ENCODE data around the gene HOXD12.

HOXD12 gene

DNA sequence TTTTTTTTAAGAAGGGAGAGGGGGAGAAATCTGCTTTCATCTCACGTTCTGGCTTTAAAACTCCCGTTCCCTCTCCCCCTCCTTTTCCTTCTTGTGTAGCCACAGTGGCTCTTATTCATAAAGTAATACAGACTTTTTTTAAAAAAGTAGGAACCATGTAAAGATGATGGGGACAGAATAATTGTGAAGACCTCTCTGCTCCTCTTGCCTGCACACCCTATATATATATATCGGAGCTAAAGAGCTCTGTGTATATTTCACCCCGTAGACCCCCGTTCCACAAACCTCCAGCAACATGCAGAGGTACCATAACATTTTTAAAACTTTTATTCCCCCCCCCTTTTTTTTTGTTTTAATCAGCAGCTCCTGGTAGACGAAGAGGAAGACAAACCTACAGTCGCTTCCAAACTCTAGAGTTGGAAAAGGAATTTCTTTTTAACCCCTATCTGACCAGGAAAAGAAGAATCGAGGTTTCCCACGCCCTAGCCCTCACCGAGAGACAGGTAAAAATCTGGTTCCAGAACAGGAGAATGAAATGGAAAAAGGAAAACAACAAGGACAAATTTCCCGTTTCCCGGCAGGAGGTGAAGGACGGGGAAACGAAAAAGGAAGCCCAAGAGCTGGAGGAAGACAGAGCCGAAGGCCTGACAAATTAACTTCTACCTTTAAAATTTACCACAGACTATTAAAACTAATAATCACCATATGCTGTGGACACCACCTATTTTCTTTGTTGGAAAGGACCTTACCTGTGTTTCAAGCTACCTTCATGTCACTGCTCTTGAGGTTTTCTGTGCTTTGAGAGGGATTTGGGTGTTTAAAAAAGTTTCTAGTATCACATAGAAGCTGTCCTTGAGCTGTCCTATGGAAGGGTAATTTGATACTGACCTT, 31.6 kb downstream of the HOXD12 start:
- H3K27me3 ChIP-seq (ENCODE audit: insufficient read depth, low read depth) = no peaks in the 10 kb centered on the region
- no peak overlapping the region for H3K9ac ChIP-seq
- H3K4me1 ChIP-seq (ENCODE audit: low read depth, poor library complexity, severe bottlenecking) = peaks cover 12% of the 10 kb centered on the region
- H3K36me3 ChIP-seq (ENCODE audit: insufficient read depth) = no peaks in the 10 kb centered on the region
- no peak overlapping the region for H3K4me2 ChIP-seq
- H2AFZ ChIP-seq (ENCODE audit: low read depth) = no peak overlapping the region
- no peaks in the 10 kb centered on the region for H3K79me2 ChIP-seq (ENCODE audit: insufficient read depth, low read depth)
- H4K20me1 ChIP-seq (ENCODE audit: insufficient read depth) = no peaks in the 10 kb centered on the region
- no peak overlapping the region for H3K4me3 ChIP-seq (IDR thresholded peaks at IDR 0.05; ENCODE audit: insufficient read depth, low read depth, low read length)
- H3K27ac ChIP-seq = no peak overlapping the region
- TF ChIP-seq, protein P1, sequence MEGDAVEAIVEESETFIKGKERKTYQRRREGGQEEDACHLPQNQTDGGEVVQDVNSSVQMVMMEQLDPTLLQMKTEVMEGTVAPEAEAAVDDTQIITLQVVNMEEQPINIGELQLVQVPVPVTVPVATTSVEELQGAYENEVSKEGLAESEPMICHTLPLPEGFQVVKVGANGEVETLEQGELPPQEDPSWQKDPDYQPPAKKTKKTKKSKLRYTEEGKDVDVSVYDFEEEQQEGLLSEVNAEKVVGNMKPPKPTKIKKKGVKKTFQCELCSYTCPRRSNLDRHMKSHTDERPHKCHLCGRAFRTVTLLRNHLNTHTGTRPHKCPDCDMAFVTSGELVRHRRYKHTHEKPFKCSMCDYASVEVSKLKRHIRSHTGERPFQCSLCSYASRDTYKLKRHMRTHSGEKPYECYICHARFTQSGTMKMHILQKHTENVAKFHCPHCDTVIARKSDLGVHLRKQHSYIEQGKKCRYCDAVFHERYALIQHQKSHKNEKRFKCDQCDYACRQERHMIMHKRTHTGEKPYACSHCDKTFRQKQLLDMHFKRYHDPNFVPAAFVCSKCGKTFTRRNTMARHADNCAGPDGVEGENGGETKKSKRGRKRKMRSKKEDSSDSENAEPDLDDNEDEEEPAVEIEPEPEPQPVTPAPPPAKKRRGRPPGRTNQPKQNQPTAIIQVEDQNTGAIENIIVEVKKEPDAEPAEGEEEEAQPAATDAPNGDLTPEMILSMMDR (conservative IDR thresholded peaks at IDR 0.05; ENCODE audit: low read depth, low read length) = no peak

GRCh38 chr2:176131848-176132158, 32.2 kb downstream of the HOXD12 start:
- H3K27ac ChIP-seq = no peak overlapping the region

GRCh38 chr2:176132205-176133171, 32.9 kb downstream of the HOXD12 start:
- H3K4me3 ChIP-seq (IDR thresholded peaks at IDR 0.05; ENCODE audit: insufficient read depth, low read depth, low read length) = no peak overlapping the region
- H3K4me1 ChIP-seq (ENCODE audit: low read depth, poor library complexity, severe bottlenecking) = peaks cover 19% of the 10 kb centered on the region
- H3K4me2 ChIP-seq = no peak overlapping the region
- H3K27me3 ChIP-seq (ENCODE audit: insufficient read depth, low read depth) = no peaks in the 10 kb centered on the region
- H3K27ac ChIP-seq = no peak overlapping the region
- H2AFZ ChIP-seq (ENCODE audit: low read depth) = no peak overlapping the region
- H4K20me1 ChIP-seq (ENCODE audit: insufficient read depth) = no peaks in the 10 kb centered on the region
- H3K36me3 ChIP-seq (ENCODE audit: insufficient read depth) = no peaks in the 10 kb centered on the region
- no peak overlapping the region for H3K9ac ChIP-seq
- no peaks in the 10 kb centered on the region for H3K79me2 ChIP-seq (ENCODE audit: insufficient read depth, low read depth)
- TF ChIP-seq, protein P1 (conservative IDR thresholded peaks at IDR 0.05; ENCODE audit: low read depth, low read length) = no peak

More at GRCh38 chr2:176131848-176132158, 32.2 kb downstream of the HOXD12 start:
- H2AFZ ChIP-seq (ENCODE audit: low read depth) = no peak overlapping the region
- H3K4me2 ChIP-seq = no peak overlapping the region
- H3K9ac ChIP-seq = no peak overlapping the region
- H3K27me3 ChIP-seq (ENCODE audit: insufficient read depth, low read depth) = no peaks in the 10 kb centered on the region
- no peak overlapping the region for H3K4me3 ChIP-seq (IDR thresholded peaks at IDR 0.05; ENCODE audit: insufficient read depth, low read depth, low read length)
- peaks cover 12% of the 10 kb centered on the region for H3K4me1 ChIP-seq (ENCODE audit: low read depth, poor library complexity, severe bottlenecking)
- TF ChIP-seq, protein P1 (conservative IDR thresholded peaks at IDR 0.05; ENCODE audit: low read depth, low read length) = no peak
- no peaks in the 10 kb centered on the region for H3K36me3 ChIP-seq (ENCODE audit: insufficient read depth)
- no peaks in the 10 kb centered on the region for H3K79me2 ChIP-seq (ENCODE audit: insufficient read depth, low read depth)
- H4K20me1 ChIP-seq (ENCODE audit: insufficient read depth) = no peaks in the 10 kb centered on the region

- H3K27me3 ChIP-seq (ENCODE audit: insufficient read depth, low read depth) = no peaks in the 10 kb centered on the region
- no peaks in the 10 kb centered on the region for H4K20me1 ChIP-seq (ENCODE audit: insufficient read depth)
- H3K79me2 ChIP-seq (ENCODE audit: insufficient read depth, low read depth) = no peaks in the 10 kb centered on the region
- TF ChIP-seq, protein P1 (conservative IDR thresholded peaks at IDR 0.05; ENCODE audit: low read depth, low read length) = no peak
- no peak overlapping the region for H3K27ac ChIP-seq
- no peak overlapping the region for H3K4me2 ChIP-seq
- H2AFZ ChIP-seq (ENCODE audit: low read depth) = no peak overlapping the region
- no peaks in the 10 kb centered on the region for H3K36me3 ChIP-seq (ENCODE audit: insufficient read depth)
- H3K9ac ChIP-seq = no peak overlapping the region
- H3K4me3 ChIP-seq (IDR thresholded peaks at IDR 0.05; ENCODE audit: insufficient read depth, low read depth, low read length) = no peak overlapping the region
- peaks cover 26% of the 10 kb centered on the region for H3K4me1 ChIP-seq (ENCODE audit: low read depth, poor library complexity, severe bottlenecking)
Observed at GRCh38 chr2:176133389-176133788, 33.8 kb downstream of the HOXD12 start.
